Uterus (tissue), 4 donors: ENCODE data around the gene OR2T11. TPM values are rescaled to one million over a fixed set of nuclear protein-coding genes. Genes with fewer than 3 reads are reported as not detected.
"Not testable (repeated sequence)": the region's sequence is repeated elsewhere in the genome, so short reads cannot be mapped to it uniquely, and the experiment has no call there.

Experiments
- DNase-seq, 2 donors: peaks; one replicate each; pipeline ENCODE4 v3.0.0-alpha.2; 2019 to 2020
- H3K27ac ChIP-seq, 2 donors: fragments of 200-600 bp; sonication (generic); 1 replicate in 1 of 2; 2 replicates in 1 of 2; pipeline ENCODE4 v1.5.1; 2016 to 2018
- H3K27me3 ChIP-seq, 2 donors: fragments of 200-600 bp; sonication (generic); one replicate each; pipeline ENCODE4 v1.5.1; 2018 to 2019; ENCODE audit warnings: control low read depth in 1 of 2
- H3K36me3 ChIP-seq, 2 donors: fragments of 200-600 bp; sonication (generic); one replicate each; pipeline ENCODE4 v1.5.1; 2019; ENCODE audit warnings: control low read depth in 1 of 2
- H3K4me1 ChIP-seq, 2 donors: fragments of 200-600 bp; sonication (generic); one replicate each; pipeline ENCODE4 v1.5.1; 2018 to 2019; ENCODE audit warnings: control low read depth in 1 of 2
- H3K4me3 ChIP-seq, 2 donors: fragments of 200-600 bp; sonication (generic); 1 replicate in 1 of 2; 2 replicates in 1 of 2; pipeline ENCODE4 v1.5.1; 2018 to 2019; ENCODE audit warnings: mild to moderate bottlenecking in 1 of 2
- H3K9me3 ChIP-seq, 2 donors: fragments of 200-600 bp; sonication (generic); one replicate each; pipeline ENCODE4 v1.5.1; 2019; ENCODE audit warnings: control low read depth in 1 of 2
- CTCF ChIP-seq, 4 experiments: fragments of 200-600 bp in 2 of 4; fragments of 450-650 bp in 2 of 4; sonication (generic) in 2 of 4; IDR thresholded peaks; one replicate each; pipeline ENCODE4 v1.5.1; 2016 to 2019; ENCODE audit warnings: antibody characterized with exemption in 4 of 4, mild to moderate bottlenecking in 2 of 4, moderate library complexity in 1 of 4
- POLR2A ChIP-seq, 2 donors: fragments of 450-650 bp; IDR thresholded peaks; one replicate each; pipeline ENCODE4 v1.6.1; 2016; ENCODE audit warnings: antibody characterized with exemption in 2 of 2, mild to moderate bottlenecking in 1 of 2, moderate library complexity in 1 of 2
- intact Hi-C: fragments of 100-400 bp; cut with DNase I; formaldehyde crosslinking; loops from one replicate; pipeline ENCODE4 v1.15.1; 2023; ENCODE audit warnings: low total_unique reads
- total RNA-seq, 4 donors: library from RNA; depleted of rRNA in 3 of 4; stranded (reverse); fragments of >200 nt in 3 of 4; gene quantifications; one replicate each; pipeline versions ENCODE4 v1.1.0 to v1.2.4, GENCODE V29; 2014 to 2023
- donor health status: DM: yes; HTN: yes; CAD: no.

The OR2T11 gene
- total RNA-seq, result not detected

GRCh38 chr1:248634991-248635390 is at the start of gene OR2T11:
Gene OR2T11, minus strand, starts transcription at chr1:248635091. Its CDS starts 7,963 bp downstream, at chr1:248627128.
- intact Hi-C loops, H3K4me1 ChIP-seq, H3K4me3 ChIP-seq, H3K27me3 ChIP-seq, DNase-seq, H3K27ac ChIP-seq, H3K36me3 ChIP-seq, H3K9me3 ChIP-seq: not testable (repeated sequence)

- Histone ChIP-seq H3K27ac (no peak overlapping the region), H3K9me3 (no peaks in the 10 kb centered on the region), H3K36me3 (no peaks in the 10 kb centered on the region), H3K4me1 (no peaks in the 10 kb centered on the region), H3K27me3 (no peaks in the 10 kb centered on the region), H3K4me3 (no peak overlapping the region)
- DNase-seq, result no peak
- intact Hi-C loops, result no loop called here
- TF ChIP-seq CTCF (IDR thresholded peaks at IDR 0.05) (no peak), POLR2A (IDR thresholded peaks at IDR 0.05) (no peak)
Observed at GRCh38 chr1:248681651-248682050, 46.8 kb upstream of the OR2T11 start.

GRCh38 chr1:248670003-248670402 is 35.1 kb upstream of the OR2T11 start:
- no peak for DNase-seq
- Histone ChIP-seq H3K4me1 (no peaks in the 10 kb centered on the region), H3K4me3 (no peak overlapping the region), H3K27ac (no peak overlapping the region), H3K9me3 (no peaks in the 10 kb centered on the region), H3K36me3 (no peaks in the 10 kb centered on the region), H3K27me3 (no peaks in the 10 kb centered on the region)
- intact Hi-C loops, result no loop called here
- no peak for TF ChIP-seq CTCF (IDR thresholded peaks at IDR 0.05)
- TF ChIP-seq POLR2A (IDR thresholded peaks at IDR 0.05), result no peak

- H3K27me3 ChIP-seq, H3K27ac ChIP-seq, DNase-seq, H3K4me1 ChIP-seq, H3K9me3 ChIP-seq, intact Hi-C loops, H3K36me3 ChIP-seq, H3K4me3 ChIP-seq: not testable (repeated sequence)
Observed at GRCh38 chr1:248663453-248664328, 28.8 kb upstream of the OR2T11 start.

- H3K36me3 ChIP-seq, H3K9me3 ChIP-seq, H3K27ac ChIP-seq, DNase-seq, H3K4me1 ChIP-seq, intact Hi-C loops, H3K4me3 ChIP-seq, H3K27me3 ChIP-seq: not testable (repeated sequence)
Observed at GRCh38 chr1:248656797-248657196, 21.9 kb upstream of the OR2T11 start.

- H3K9me3 ChIP-seq, H3K4me3 ChIP-seq, H3K4me1 ChIP-seq, DNase-seq, H3K27me3 ChIP-seq, H3K27ac ChIP-seq, H3K36me3 ChIP-seq, intact Hi-C loops: not testable (repeated sequence)
Observed at GRCh38 chr1:248655354-248655753, 20.5 kb upstream of the OR2T11 start, which contains the start of gene OR2T27. Gene OR2T27, minus strand, starts transcription at chr1:248655528. Its CDS starts 4,644 bp downstream, at chr1:248650884.

- H3K27me3 ChIP-seq, H3K27ac ChIP-seq, H3K4me3 ChIP-seq, intact Hi-C loops, DNase-seq, H3K9me3 ChIP-seq, H3K4me1 ChIP-seq, H3K36me3 ChIP-seq: not testable (repeated sequence)
Observed at GRCh38 chr1:248648770-248649536, 14.1 kb upstream of the OR2T11 start.

GRCh38 chr1:248645178-248645577 is 10.3 kb upstream of the OR2T11 start, which contains the start of gene OR2T35:
Gene OR2T35, minus strand, starts transcription at chr1:248645278. Its CDS starts 6,020 bp downstream, at chr1:248639258.
- H3K36me3 ChIP-seq, H3K4me1 ChIP-seq, intact Hi-C loops, H3K27me3 ChIP-seq, H3K4me3 ChIP-seq, H3K9me3 ChIP-seq, DNase-seq, H3K27ac ChIP-seq: not testable (repeated sequence)

- DNase-seq, H3K4me3 ChIP-seq, intact Hi-C loops, H3K27ac ChIP-seq, H3K27me3 ChIP-seq, H3K4me1 ChIP-seq, H3K9me3 ChIP-seq, H3K36me3 ChIP-seq: not testable (repeated sequence)
Observed at GRCh38 chr1:248642971-248643651, 8.2 kb upstream of the OR2T11 start.

GRCh38 chr1:248641583-248641982 is 6.7 kb upstream of the OR2T11 start:
- H3K4me3 ChIP-seq, H3K36me3 ChIP-seq, H3K27me3 ChIP-seq, H3K9me3 ChIP-seq, H3K27ac ChIP-seq, H3K4me1 ChIP-seq, DNase-seq, intact Hi-C loops: not testable (repeated sequence)
